Measurements from ENCODE around the gene RNF223.
"Not testable (repeated sequence)": the region's sequence is repeated elsewhere in the genome, so short reads cannot be mapped to it uniquely, and the experiment has no call there.

RNF223 gene

DNA sequence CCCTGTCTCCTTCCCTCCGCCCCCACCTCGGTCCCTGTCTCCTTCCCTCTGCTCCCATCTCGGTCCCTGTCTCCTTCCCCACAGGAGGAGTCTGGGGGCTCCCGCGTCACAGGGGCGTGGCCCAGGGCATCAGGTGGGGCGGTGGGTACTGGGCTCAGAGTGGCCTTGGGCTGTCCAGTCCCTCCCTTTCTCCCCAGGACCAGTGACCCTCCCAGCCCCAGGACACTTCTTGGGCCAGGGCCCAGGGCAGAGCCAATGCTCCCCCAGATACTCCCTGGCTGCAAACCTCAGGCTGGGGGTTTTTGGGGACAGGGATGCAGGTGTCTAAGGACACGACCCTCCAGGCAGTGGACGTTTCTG, 6.8 kb upstream of the RNF223 start:
- Histone ChIP-seq H3K18ac (ENCODE audit: low read length) (peak overlapping the region; percentile 48), H3K79me1 (ENCODE audit: low read length) (peaks cover 15% of the 10 kb centered on the region), H2BK120ac (ENCODE audit: insufficient read depth, low read length, poor library complexity) (peak overlapping the region; percentile 69), H2BK12ac (ENCODE audit: low read length) (peak overlapping the region; percentile 83), H3K14ac (ENCODE audit: low read length) (peak overlapping the region; percentile 85), H3K23ac (ENCODE audit: low read length) (no peak overlapping the region), H3K36me3 (ENCODE audit: control insufficient read depth in 1 of 2, insufficient read depth in 2 of 2, low read length in 2 of 2) (peaks cover 5 to 17% of the 10 kb centered on the region in 2 experiments), H4K12ac (ENCODE audit: low read depth, low read length) (peak overlapping the region; percentile 37), H3K4me2 (ENCODE audit: low read length) (peak overlapping the region; percentile 36), H4K91ac (ENCODE audit: low read depth, low read length) (peak overlapping the region; percentile 85), H2AK5ac (ENCODE audit: low read length) (peak overlapping the region; percentile 83), H3K27me3 (ENCODE audit: insufficient read depth, low read length) (no peaks in the 10 kb centered on the region), H3K27ac (ENCODE audit: low read depth, low read length) (peak overlapping the region; percentile 65), H4K8ac (ENCODE audit: low read depth, low read length) (peak overlapping the region; percentile 76), H3K4me3 (ENCODE audit: low read depth, low read length) (no peak overlapping the region), H3K9ac (ENCODE audit: low read length) (no peak overlapping the region), H3K79me2 (ENCODE audit: control insufficient read depth, insufficient read depth, low read length, poor library complexity) (peaks cover 10% of the 10 kb centered on the region), H2BK5ac (ENCODE audit: low read depth, low read length, poor library complexity) (peak overlapping the region; percentile 34), H2AFZ (ENCODE audit: insufficient read depth, low read length, poor library complexity) (peak overlapping the region; percentile 6), H3K4me1 (ENCODE audit: control insufficient read depth in 1 of 2, insufficient read depth in 2 of 2, low read length in 2 of 2) (peaks cover 14 to 15% of the 10 kb centered on the region in 2 experiments), H3K9me3 (ENCODE audit: insufficient read depth, low read depth, low read length) (no peaks in the 10 kb centered on the region), H3K4ac (ENCODE audit: low read depth, low read length) (peak overlapping the region; percentile 30)
- no peak for DNase-seq
- no CpG with 5 or more reads among the region's 9 CpGs for WGBS (ENCODE audit: extremely low coverage, insufficient coverage, insufficient read length)

DNA sequence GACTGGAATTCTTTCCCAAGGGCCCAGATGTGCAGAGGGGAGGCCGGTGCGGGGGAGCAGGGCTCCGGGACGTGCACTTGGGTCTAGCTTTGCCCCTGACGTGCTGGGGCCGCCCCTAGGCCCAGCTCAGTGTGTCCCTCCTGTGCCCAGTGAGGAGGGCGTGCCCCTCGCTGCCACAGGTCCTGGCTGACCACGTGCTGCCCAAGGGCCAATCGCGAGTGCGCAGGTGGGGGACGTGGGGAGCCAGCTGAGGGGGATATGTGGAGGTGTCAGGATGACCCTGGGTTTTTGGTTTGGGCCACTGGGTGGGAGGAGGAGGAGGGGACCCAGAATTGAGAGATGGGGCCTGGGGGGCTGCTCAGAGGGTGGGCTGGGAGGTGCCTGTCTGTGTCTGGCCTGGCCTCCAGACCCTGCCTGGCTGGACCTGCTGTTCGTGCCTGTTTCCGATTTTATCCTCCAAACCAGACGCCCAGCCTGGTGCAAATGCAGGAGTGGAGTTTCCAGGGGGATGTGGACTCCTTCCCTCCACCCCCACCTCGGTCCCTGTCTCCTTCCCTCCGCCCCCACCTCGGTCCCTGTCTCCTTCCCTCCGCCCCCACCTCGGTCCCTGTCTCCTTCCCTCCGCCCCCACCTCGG, 6.1 kb upstream of the RNF223 start:
- peak overlapping the region; percentile 99 for H3K18ac ChIP-seq (ENCODE audit: low read length)
- H3K4ac ChIP-seq (ENCODE audit: low read depth, low read length), result peak overlapping the region; percentile 81
- H3K27ac ChIP-seq (ENCODE audit: low read depth, low read length), result peak overlapping the region; percentile 100
- H3K79me2 ChIP-seq (ENCODE audit: control insufficient read depth, insufficient read depth, low read length, poor library complexity), result peaks cover 10% of the 10 kb centered on the region
- H3K23ac ChIP-seq (ENCODE audit: low read length), result no peak overlapping the region
- H2AFZ ChIP-seq (ENCODE audit: insufficient read depth, low read length, poor library complexity), result peak overlapping the region; percentile 82
- peak overlapping the region; percentile 88 for H4K8ac ChIP-seq (ENCODE audit: low read depth, low read length)
- peaks cover 18% of the 10 kb centered on the region for H3K79me1 ChIP-seq (ENCODE audit: low read length)
- peak overlapping the region; percentile 99 for H2AK5ac ChIP-seq (ENCODE audit: low read length)
- H3K27me3 ChIP-seq (ENCODE audit: insufficient read depth, low read length), result no peaks in the 10 kb centered on the region
- peak overlapping the region; percentile 52 for H3K4me3 ChIP-seq (ENCODE audit: low read depth, low read length)
- no CpG with 5 or more reads among the region's 23 CpGs for WGBS (ENCODE audit: extremely low coverage, insufficient coverage, insufficient read length)
- H2BK120ac ChIP-seq (ENCODE audit: insufficient read depth, low read length, poor library complexity), result peak overlapping the region; percentile 98
- peaks cover 14 to 15% of the 10 kb centered on the region in 2 experiments for H3K4me1 ChIP-seq (ENCODE audit: control insufficient read depth in 1 of 2, insufficient read depth in 2 of 2, low read length in 2 of 2)
- H3K9me3 ChIP-seq (ENCODE audit: insufficient read depth, low read depth, low read length), result no peaks in the 10 kb centered on the region
- peak overlapping the region; percentile 48 for H3K4me2 ChIP-seq (ENCODE audit: low read length)
- DNase-seq, result peak in 1 of 2 donors; percentile 60
- H2BK5ac ChIP-seq (ENCODE audit: low read depth, low read length, poor library complexity), result peak overlapping the region; percentile 98
- H4K91ac ChIP-seq (ENCODE audit: low read depth, low read length), result peak overlapping the region; percentile 99
- peak overlapping the region; percentile 63 for H4K12ac ChIP-seq (ENCODE audit: low read depth, low read length)
- H3K14ac ChIP-seq (ENCODE audit: low read length), result peak overlapping the region; percentile 98
- H3K36me3 ChIP-seq (ENCODE audit: control insufficient read depth in 1 of 2, insufficient read depth in 2 of 2, low read length in 2 of 2), result peaks cover 3 to 14% of the 10 kb centered on the region in 2 experiments
- no peak overlapping the region for H3K9ac ChIP-seq (ENCODE audit: low read length)
- H2BK12ac ChIP-seq (ENCODE audit: low read length), result peak overlapping the region; percentile 96

DNA sequence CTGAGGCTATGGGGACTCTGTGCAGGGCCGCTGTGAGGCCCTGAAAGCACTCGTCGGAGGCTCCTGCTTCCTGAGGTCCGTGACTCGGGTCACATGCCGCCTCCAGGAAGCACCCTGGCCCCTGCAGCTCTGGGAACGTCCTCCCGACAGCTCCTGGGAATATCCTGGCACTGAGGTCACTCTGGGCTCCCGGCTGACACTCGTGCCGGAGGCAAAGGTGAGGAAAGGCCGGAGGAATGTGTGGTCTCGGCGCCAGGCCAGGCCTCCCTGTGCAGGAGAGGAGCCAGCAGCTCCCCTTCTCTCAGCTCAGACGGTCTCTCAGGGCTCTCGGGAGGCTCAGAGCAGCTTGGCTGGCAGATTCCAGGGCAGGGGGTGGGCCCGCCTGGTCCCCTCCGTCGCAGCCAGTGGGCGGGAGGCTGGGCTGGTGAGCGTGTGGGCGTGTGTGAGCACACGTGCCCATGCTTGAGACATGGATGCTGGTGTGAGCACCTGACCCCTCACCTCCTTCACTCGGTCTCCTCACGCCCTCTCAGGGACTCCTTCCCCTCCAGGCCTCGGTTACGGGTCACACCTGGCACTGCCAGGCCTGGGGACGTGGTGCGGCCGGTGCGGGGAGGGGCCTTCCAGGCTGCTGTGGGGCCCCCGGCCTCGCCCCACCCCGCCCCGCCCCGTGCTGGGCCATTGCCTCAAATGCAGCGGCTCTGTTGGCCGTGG, 5.5 kb upstream of the RNF223 start:
- H3K79me1 ChIP-seq (ENCODE audit: low read length), result peaks cover 18% of the 10 kb centered on the region
- H3K79me2 ChIP-seq (ENCODE audit: control insufficient read depth, insufficient read depth, low read length, poor library complexity), result peaks cover 10% of the 10 kb centered on the region
- DNase-seq, result peak; percentile 99
- H2BK120ac ChIP-seq (ENCODE audit: insufficient read depth, low read length, poor library complexity), result peak overlapping the region; percentile 98
- peak overlapping the region; percentile 63 for H4K12ac ChIP-seq (ENCODE audit: low read depth, low read length)
- H3K4me3 ChIP-seq (ENCODE audit: low read depth, low read length), result peak overlapping the region; percentile 52
- peak overlapping the region; percentile 99 for H4K91ac ChIP-seq (ENCODE audit: low read depth, low read length)
- peaks cover 3 to 11% of the 10 kb centered on the region in 2 experiments for H3K36me3 ChIP-seq (ENCODE audit: control insufficient read depth in 1 of 2, insufficient read depth in 2 of 2, low read length in 2 of 2)
- H2AFZ ChIP-seq (ENCODE audit: insufficient read depth, low read length, poor library complexity), result peak overlapping the region; percentile 82
- H3K18ac ChIP-seq (ENCODE audit: low read length), result peak overlapping the region; percentile 99
- peak overlapping the region; percentile 98 for H2BK5ac ChIP-seq (ENCODE audit: low read depth, low read length, poor library complexity)
- no CpG with 5 or more reads among the region's 38 CpGs for WGBS (ENCODE audit: extremely low coverage, insufficient coverage, insufficient read length)
- no peaks in the 10 kb centered on the region for H3K27me3 ChIP-seq (ENCODE audit: insufficient read depth, low read length)
- H3K9ac ChIP-seq (ENCODE audit: low read length), result no peak overlapping the region
- H3K4me1 ChIP-seq (ENCODE audit: control insufficient read depth in 1 of 2, insufficient read depth in 2 of 2, low read length in 2 of 2), result peaks cover 16 to 17% of the 10 kb centered on the region in 2 experiments
- peak overlapping the region; percentile 98 for H3K14ac ChIP-seq (ENCODE audit: low read length)
- H3K23ac ChIP-seq (ENCODE audit: low read length), result no peak overlapping the region
- peak overlapping the region; percentile 96 for H2BK12ac ChIP-seq (ENCODE audit: low read length)
- no peaks in the 10 kb centered on the region for H3K9me3 ChIP-seq (ENCODE audit: insufficient read depth, low read depth, low read length)
- peak overlapping the region; percentile 81 for H3K4ac ChIP-seq (ENCODE audit: low read depth, low read length)
- peak overlapping the region; percentile 48 for H3K4me2 ChIP-seq (ENCODE audit: low read length)
- peak overlapping the region; percentile 99 for H2AK5ac ChIP-seq (ENCODE audit: low read length)
- H3K27ac ChIP-seq (ENCODE audit: low read depth, low read length), result peak overlapping the region; percentile 100
- H4K8ac ChIP-seq (ENCODE audit: low read depth, low read length), result peak overlapping the region; percentile 88

DNA sequence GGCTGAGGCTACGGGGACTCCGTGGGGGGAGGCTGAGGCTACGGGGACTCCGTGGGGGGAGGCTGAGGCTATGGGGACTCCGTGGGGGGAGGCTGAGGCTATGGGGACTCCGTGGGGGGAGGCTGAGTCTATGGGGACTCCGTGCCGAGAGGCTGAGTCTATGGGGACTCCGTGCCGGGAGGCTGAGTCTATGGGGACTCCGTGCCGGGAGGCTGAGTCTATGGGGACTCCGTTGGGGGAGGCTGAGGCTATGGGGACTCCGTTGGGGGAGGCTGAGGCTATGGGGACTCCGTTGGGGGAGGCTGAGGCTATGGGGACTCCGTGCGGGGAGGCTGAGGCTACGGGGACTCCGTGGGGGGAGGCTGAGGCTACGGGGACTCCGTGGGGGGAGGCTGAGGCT, 3.3 kb upstream of the RNF223 start:
- H3K79me2 ChIP-seq (ENCODE audit: control insufficient read depth, insufficient read depth, low read length, poor library complexity); H3K14ac ChIP-seq (ENCODE audit: low read length); H3K4me2 ChIP-seq (ENCODE audit: low read length); H2AK5ac ChIP-seq (ENCODE audit: low read length); H4K91ac ChIP-seq (ENCODE audit: low read depth, low read length); H2BK120ac ChIP-seq (ENCODE audit: insufficient read depth, low read length, poor library complexity); H3K4ac ChIP-seq (ENCODE audit: low read depth, low read length); H2AFZ ChIP-seq (ENCODE audit: insufficient read depth, low read length, poor library complexity); H4K12ac ChIP-seq (ENCODE audit: low read depth, low read length); H2BK5ac ChIP-seq (ENCODE audit: low read depth, low read length, poor library complexity); H3K18ac ChIP-seq (ENCODE audit: low read length); H3K27me3 ChIP-seq (ENCODE audit: insufficient read depth, low read length); H3K27ac ChIP-seq (ENCODE audit: low read depth, low read length); H3K4me3 ChIP-seq (ENCODE audit: low read depth, low read length); DNase-seq; H3K9me3 ChIP-seq (ENCODE audit: insufficient read depth, low read depth, low read length); H3K9ac ChIP-seq (ENCODE audit: low read length); H3K23ac ChIP-seq (ENCODE audit: low read length); H3K36me3 ChIP-seq (ENCODE audit: control insufficient read depth in 1 of 2, insufficient read depth in 2 of 2, low read length in 2 of 2); H4K8ac ChIP-seq (ENCODE audit: low read depth, low read length); H2BK12ac ChIP-seq (ENCODE audit: low read length): not testable (repeated sequence)
- Histone ChIP-seq H3K79me1 (ENCODE audit: low read length) (peaks cover 28% of the 10 kb centered on the region), H3K4me1 (ENCODE audit: control insufficient read depth in 1 of 2, insufficient read depth in 2 of 2, low read length in 2 of 2) (peaks cover 30 to 35% of the 10 kb centered on the region in 2 experiments)
- WGBS (ENCODE audit: extremely low coverage, insufficient coverage, insufficient read length), result no CpG with 5 or more reads among the region's 21 CpGs
